Retina (tissue), 1 donor: Measurements from ENCODE around the gene CSNK1D.
A peak's percentile ranks its signal among the peaks of the same experiment; 100 is the strongest.

Experiments
- DNase-seq: peaks from one replicate; pipeline ENCODE4 v3.0.0-alpha.2; 2016

The CSNK1D gene

GRCh38 chr17:82292251-82293154 lies 19.0 kb upstream of the CSNK1D start:
- peak; percentile 94 for DNase-seq

DNA sequence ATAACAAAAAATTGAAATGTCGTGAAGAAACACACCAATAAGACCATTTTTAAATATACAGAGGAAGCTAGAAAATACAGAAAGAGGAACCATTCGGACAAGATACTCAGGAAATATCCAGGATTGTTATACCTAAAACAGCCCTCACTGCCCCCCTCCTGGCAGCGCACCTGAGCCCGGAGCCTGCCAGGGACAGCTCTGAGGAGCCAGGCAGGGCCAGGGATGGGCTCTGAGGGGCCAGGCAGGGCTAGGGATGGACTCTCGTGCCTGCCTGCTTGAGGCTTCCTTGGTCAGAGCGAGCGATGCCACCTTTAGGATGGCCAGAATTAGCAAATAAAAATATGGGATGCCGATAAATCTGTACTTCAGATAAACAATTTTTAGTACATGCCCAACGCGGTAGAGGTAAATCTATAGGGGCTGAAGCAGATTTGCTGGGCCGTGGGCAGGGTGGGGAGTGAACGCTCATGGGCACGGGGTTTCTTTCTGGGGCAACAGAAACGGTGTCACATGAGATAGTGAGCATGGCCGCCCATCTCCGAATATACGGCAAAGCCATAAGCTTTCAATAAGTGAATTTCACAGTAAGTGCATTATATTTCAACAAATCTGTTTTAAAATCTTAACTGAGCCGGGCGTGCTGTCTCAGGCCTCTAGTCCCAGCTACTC lies 18.2 kb upstream of the CSNK1D start:
- DNase-seq = no peak

DNA sequence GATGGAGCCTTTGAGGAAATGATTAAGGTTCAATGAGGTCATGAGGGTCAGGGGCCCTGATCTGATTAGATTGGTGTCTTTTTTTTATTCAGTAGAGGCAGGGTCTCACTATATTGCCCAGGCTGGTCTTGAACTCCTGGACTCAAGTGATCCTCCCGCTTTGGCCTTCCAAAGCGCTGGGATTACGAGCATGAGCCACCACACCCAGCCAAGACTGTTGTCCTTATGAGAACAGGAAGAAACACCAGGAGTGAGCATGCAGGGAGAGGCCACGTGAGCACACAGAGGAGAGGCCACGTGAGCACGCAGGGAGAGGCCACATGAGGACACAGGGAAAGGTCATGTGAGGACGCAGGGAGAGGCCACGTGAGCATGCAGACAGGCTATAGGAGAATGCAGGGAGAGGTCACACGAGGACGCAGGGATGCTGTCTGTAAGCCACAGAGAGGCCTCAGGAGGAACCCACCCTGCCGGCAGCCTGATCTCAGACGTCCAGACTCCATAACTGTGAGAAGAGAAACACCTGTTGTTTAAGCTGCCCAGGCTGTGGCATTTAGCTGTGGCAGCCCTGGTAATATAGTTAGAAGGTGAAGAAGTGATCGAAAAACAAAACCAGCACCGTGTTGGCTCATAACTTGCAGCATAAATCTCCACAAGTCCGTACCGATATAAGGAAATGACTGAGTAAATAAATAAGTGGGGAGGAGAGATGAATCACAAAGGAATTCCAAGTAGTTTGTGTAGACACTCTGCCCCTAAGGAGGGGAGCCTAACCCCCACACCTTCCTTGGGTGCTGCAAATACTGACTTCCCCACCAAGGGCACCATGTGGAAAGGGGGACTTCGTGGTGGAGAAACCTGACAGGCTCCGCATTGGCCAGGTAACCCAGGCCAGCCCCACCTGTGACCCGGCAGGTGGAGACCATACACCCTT lies 14.6 kb upstream of the CSNK1D start:
- DNase-seq = no peak

GRCh38 chr17:82287013-82287867 lies 13.7 kb upstream of the CSNK1D start:
- no peak for DNase-seq

GRCh38 chr17:82285141-82285540 lies 11.6 kb upstream of the CSNK1D start:
- DNase-seq = no peak

DNA sequence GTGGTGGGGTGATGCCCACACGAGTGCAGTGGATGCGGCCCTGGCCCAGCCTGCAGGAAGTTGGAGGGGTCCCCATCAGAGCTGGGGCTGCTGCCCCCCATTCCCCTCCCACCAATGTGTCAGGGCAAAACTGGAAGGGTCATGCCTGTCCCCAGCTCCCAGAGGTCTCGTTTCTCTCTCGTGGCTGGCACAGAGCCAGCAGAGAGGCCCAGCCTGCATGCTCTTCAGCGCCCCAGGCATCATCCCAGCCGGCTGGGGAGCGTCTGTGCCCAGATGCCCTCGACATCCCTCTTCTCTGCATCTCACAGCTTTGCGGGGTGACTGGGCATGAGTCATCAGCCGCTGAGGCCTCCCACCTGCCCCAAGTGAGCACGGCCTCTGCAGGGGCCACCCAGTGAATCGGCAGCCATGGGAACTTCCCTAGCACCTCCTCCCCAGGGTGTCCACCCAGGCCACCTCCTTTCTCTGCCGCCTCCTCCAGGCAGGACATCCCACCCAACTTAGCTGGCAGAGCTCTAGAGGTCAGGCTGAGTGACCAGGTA lies 9.8 kb upstream of the CSNK1D start:
- no peak for DNase-seq

- DNase-seq = no peak
These were observed 9.0 kb upstream of the CSNK1D start for GRCh38 chr17:82282239-82283207.

- DNase-seq = no peak
These were observed 8.2 kb upstream of the CSNK1D start for GRCh38 chr17:82281502-82282238.

GRCh38 chr17:82281076-82281475 lies 7.6 kb upstream of the CSNK1D start:
- DNase-seq = no peak

- DNase-seq = no peak
These were observed 7.0 kb upstream of the CSNK1D start for GRCh38 chr17:82280537-82280936.

GRCh38 chr17:82278786-82279391 lies 5.4 kb upstream of the CSNK1D start:
- no peak for DNase-seq

GRCh38 chr17:82278308-82278707 lies 4.8 kb upstream of the CSNK1D start:
- DNase-seq = no peak

DNA sequence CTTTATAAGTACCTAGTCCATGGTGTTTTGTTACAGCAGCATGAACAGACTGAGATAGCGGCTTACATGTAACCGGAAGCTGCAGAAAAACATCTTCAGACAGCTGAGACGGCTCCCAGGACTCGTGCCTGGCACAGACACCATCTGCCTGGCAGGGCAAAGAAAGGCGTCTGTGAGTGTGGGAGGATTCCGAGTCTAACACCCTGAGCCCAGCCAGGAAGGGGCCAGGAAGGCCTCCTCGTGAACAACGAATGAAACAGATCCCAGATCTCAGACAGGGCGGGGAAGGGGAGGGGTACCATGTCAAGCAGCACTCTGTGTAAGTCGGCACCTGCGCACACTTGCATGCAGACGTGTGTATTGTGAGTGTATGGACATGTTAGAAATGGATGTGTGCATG lies 4.4 kb upstream of the CSNK1D start:
- DNase-seq = no peak

- no peak for DNase-seq
These were observed 3.4 kb upstream of the CSNK1D start for GRCh38 chr17:82276938-82277337.

DNA sequence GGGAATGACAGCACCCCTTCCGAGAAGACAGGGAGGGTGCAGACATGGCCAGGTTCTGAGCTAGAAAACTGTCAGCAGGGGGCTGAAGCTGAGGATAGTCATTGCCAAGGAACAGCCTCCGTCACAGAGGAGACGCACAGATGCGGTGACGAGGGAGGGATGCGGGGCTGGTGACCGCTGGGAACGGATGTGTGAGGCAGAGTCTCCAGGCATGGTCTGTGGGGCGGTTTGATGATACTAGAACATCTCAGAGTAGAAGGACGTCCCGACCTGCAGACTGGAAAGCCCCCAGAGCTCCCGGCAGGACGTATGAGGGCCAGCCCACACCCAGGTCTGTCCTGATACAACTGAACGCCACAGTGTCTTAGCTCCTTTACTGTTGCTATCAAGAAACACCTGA lies 1.8 kb upstream of the CSNK1D start:
- DNase-seq = no peak

DNA sequence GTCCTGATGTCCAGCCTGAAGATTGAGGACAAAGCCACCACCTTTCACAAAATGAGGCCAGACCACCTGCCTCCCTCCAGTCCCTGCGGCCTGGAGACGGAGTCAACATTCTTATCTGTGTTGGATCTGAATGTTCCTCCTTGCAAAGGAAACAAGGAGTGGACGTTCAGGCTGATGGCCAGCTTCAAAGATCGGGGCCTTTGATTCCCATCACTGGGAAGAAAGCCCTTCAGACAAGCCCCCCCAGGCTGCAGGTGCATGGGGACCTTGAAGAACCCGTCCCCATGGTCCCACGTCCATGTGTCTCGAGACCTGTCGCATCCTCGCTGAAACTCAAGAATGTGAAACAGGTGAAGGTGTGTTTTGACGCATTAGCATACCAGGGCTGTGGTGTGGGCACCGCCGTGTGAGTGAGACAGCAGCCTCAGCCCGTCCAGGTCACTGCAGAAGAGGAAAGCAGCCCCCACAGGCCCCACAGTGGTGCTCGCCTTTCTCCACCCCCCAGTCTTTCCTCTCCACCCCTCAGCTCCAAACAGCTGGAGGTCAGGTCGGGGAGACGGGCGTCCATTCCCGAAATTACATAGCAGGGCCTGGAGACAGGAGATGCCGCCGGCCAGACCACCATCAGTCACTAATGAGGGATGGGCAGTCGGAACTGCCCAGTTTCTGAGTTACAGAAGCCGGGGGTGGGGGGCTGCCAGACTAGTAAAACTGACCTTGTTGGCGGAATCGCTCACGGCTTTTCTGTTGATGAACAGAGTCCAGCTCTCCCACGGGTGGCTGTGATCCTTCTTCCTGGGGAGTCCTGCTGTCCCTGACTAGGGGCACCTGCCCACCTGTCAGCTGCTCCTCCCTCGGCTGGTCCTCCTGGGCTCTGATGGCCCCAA lies 877 bp upstream of the CSNK1D start:
- no peak for DNase-seq

GRCh38 chr17:82272495-82273326 lies 789 bp downstream of the CSNK1D start:
- DNase-seq = peak; percentile 42
